HL-60 (cell line): ENCODE measurements around the gene YKT6.

Experiments
- DNase-seq, 2 experiments: peaks; one replicate each; pipeline ENCODE4 v3.0.0-alpha.2; 2010 to 2020; ENCODE audit warnings: low read depth in 1 of 2, low spot score in 1 of 2
- H3K27ac ChIP-seq: fragments of 250-450 bp; sonication (Bioruptor Pico); replicated peaks from 2 replicates; pipeline ENCODE4 v1.5.1; 2020; ENCODE audit warnings: mild to moderate bottlenecking, moderate library complexity
- H3K27me3 ChIP-seq: fragments of 250-450 bp; sonication (Bioruptor Pico); 2 replicates; pipeline ENCODE4 v1.5.1; 2021; ENCODE audit warnings: mild to moderate bottlenecking, moderate library complexity; ENCODE audit not compliant: insufficient read depth, poor library complexity, severe bottlenecking
- H3K4me3 ChIP-seq: replicated peaks from 2 replicates; pipeline ENCODE4 v1.5.1; 2011; ENCODE audit warnings: mild to moderate bottlenecking, control low read depth, low read length; ENCODE audit not compliant: insufficient read depth
- GABPA ChIP-seq: IDR thresholded peaks from 2 replicates; pipeline ENCODE4 v1.6.1; 2012; ENCODE audit warnings: low read depth
- POLR2AphosphoS5 ChIP-seq: IDR thresholded peaks from 2 replicates; pipeline ENCODE4 v1.6.1; 2012; ENCODE audit warnings: low read depth
- SPI1 ChIP-seq: IDR thresholded peaks from 2 replicates; pipeline ENCODE4 v1.6.1; 2012; ENCODE audit warnings: low read depth, mild to moderate bottlenecking, borderline replicate concordance
- TF ChIP-seq, protein P1 (sequence below): IDR thresholded peaks from one replicate; pipeline ENCODE4 v1.5.1; 2011; ENCODE audit warnings: low read length, control low read depth, inconsistent platforms; ENCODE audit not compliant: insufficient read depth
- TF ChIP-seq, protein P2 (sequence below): IDR thresholded peaks from 2 replicates; pipeline ENCODE4 v1.6.1; 2012; ENCODE audit warnings: low read depth; ENCODE audit not compliant: insufficient replicate concordance

The YKT6 gene

DNA sequence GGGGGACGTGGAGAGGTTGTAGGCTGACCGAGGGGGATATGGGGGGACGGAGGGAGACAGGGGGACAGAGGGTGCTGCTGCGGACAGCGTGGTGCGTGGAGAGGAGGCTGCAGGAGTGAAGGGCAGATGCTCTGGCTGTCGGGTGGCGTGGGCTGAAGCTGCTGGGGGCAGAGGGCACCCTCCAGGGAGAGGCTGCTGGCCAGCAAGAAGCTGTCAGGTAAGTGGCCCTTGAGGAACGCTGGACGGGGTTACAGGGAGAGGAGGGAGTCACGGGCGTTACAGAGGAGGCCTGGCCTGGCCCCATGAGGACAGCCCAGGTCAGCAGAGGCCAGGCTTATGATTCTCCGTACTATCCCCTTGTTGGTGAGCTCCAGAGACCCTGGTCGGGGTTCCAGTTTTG lies 27.1 kb downstream of the YKT6 start:
- no peak for DNase-seq
- no peak for TF ChIP-seq SPI1
- TF ChIP-seq, protein P1, sequence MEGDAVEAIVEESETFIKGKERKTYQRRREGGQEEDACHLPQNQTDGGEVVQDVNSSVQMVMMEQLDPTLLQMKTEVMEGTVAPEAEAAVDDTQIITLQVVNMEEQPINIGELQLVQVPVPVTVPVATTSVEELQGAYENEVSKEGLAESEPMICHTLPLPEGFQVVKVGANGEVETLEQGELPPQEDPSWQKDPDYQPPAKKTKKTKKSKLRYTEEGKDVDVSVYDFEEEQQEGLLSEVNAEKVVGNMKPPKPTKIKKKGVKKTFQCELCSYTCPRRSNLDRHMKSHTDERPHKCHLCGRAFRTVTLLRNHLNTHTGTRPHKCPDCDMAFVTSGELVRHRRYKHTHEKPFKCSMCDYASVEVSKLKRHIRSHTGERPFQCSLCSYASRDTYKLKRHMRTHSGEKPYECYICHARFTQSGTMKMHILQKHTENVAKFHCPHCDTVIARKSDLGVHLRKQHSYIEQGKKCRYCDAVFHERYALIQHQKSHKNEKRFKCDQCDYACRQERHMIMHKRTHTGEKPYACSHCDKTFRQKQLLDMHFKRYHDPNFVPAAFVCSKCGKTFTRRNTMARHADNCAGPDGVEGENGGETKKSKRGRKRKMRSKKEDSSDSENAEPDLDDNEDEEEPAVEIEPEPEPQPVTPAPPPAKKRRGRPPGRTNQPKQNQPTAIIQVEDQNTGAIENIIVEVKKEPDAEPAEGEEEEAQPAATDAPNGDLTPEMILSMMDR, result no peak
- no peak for TF ChIP-seq GABPA
- TF ChIP-seq POLR2AphosphoS5, result no peak
- TF ChIP-seq, protein P2, sequence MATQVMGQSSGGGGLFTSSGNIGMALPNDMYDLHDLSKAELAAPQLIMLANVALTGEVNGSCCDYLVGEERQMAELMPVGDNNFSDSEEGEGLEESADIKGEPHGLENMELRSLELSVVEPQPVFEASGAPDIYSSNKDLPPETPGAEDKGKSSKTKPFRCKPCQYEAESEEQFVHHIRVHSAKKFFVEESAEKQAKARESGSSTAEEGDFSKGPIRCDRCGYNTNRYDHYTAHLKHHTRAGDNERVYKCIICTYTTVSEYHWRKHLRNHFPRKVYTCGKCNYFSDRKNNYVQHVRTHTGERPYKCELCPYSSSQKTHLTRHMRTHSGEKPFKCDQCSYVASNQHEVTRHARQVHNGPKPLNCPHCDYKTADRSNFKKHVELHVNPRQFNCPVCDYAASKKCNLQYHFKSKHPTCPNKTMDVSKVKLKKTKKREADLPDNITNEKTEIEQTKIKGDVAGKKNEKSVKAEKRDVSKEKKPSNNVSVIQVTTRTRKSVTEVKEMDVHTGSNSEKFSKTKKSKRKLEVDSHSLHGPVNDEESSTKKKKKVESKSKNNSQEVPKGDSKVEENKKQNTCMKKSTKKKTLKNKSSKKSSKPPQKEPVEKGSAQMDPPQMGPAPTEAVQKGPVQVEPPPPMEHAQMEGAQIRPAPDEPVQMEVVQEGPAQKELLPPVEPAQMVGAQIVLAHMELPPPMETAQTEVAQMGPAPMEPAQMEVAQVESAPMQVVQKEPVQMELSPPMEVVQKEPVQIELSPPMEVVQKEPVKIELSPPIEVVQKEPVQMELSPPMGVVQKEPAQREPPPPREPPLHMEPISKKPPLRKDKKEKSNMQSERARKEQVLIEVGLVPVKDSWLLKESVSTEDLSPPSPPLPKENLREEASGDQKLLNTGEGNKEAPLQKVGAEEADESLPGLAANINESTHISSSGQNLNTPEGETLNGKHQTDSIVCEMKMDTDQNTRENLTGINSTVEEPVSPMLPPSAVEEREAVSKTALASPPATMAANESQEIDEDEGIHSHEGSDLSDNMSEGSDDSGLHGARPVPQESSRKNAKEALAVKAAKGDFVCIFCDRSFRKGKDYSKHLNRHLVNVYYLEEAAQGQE, result no peak
- Histone ChIP-seq H3K27ac (no peak overlapping the region), H3K4me3 (no peak overlapping the region), H3K27me3 (no peaks in the 10 kb centered on the region)

DNA sequence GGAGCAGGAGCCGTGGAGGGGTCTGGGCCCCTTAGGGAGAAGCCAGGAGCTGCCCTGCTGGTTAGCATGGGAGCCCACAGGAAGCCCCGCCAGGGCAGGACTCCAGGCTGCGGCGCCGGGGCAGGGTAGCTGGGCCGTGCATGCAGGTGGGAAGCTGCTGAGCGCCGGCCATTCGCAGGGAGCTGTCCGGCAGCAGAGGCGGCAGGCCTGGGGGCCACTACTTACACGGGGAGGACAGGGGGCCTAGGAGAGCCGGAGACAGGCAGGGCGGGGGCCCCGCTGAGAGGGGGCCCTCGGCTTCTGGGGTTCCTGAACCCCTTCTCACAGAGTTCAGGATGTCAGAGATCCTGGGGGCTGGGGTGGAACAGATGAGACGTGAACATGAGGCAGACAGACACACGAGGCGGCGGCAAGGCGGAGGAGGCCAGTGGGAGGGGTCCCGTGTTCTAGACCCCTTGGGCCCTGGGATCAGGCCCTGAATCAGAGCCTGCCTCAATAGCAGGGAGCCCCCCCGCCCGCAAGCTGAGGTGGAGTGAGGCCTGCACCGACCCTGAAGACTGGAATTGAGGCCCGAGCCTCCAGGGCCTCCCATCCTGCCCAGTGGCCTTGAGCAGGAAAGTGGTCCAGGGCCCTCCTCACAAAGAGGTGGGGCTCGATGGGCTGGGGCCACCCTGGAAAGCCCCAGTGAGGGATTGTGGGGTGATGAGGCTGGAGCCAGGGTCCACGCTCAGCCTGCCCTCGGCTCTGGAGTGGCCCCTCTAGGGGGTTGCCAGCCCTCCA lies 28.0 kb downstream of the YKT6 start:
- Histone ChIP-seq H3K27me3 (no peaks in the 10 kb centered on the region), H3K4me3 (no peak overlapping the region), H3K27ac (no peak overlapping the region)
- DNase-seq, result no peak
- no peak for TF ChIP-seq GABPA

DNA sequence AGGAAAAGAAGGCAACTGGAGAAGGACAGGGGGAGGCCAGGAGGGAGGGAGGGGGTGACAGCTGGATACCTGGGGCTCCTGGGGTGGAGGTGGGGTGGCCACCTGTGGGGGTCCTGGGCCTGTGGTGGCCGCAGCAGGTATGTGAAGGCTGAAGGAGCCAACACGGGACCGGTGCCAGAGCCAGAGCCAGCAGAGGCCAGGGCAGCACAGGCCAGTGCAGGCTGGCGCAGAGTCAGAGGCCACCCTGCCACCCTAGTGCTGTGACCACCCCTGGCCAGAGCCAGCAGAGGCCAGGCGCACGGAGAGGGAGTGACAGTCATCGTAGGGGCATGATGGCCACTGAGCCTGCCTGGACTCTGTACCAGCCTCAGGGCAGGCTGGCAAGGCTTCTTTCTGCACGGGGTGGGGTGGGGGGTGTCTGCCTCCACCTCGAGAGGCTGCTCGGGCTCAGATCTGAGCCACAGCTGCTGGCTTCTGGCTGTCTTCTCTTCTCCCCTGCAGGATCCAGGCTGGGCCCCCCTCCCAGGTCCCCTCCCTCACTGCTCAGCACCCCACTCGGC lies 28.8 kb downstream of the YKT6 start:
- TF ChIP-seq, protein P1, result no peak
- no peak overlapping the region for H3K27ac ChIP-seq

DNA sequence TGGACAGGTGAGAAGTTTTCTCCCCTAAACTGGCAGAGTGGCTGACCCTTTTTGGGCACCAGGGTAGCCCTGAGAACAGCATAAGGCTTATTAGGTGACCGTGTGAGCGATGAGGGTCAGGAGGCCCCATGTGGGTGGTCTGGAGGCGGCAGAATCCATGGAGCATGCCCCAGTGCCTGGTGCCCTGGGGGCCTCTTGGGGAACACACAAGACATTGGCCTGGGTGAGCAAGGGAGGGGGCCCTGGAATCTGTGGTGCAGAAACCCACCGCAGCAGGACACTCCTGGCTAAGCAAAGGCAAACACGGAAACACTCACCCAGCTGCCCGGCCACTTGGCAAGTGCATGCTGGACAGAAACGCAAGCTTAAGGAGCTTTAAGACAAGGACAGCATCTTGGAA lies 29.5 kb downstream of the YKT6 start:
- Histone ChIP-seq H3K4me3 (no peak overlapping the region), H3K27ac (no peak overlapping the region), H3K27me3 (no peaks in the 10 kb centered on the region)
- DNase-seq, result no peak
- TF ChIP-seq POLR2AphosphoS5 (no peak), SPI1 (no peak), GABPA (no peak)
- TF ChIP-seq, protein P1, result no peak
- TF ChIP-seq, protein P2, result no peak

More for the DNA sequence above, 28.8 kb downstream of the YKT6 start:
- no peak for DNase-seq
- H3K27me3 ChIP-seq, result no peaks in the 10 kb centered on the region
- no peak overlapping the region for H3K4me3 ChIP-seq
